GM12878 (cell line): Measurements from ENCODE around the gene SORCS2. TPM values are rescaled to one million over a fixed set of nuclear protein-coding genes. Genes with fewer than 3 reads are reported as not detected.

Experiments used
- ATAC-seq: fragments of 200-7000 bp; cut with Tn5 transposase; 3 replicates; pipeline ENCODE4 v1.9.1; 2020; ENCODE audit warnings: mild to moderate bottlenecking, moderate library complexity
- BruUV-seq: library from RNA; stranded (reverse); fragments of 400-500 nt; replicated peaks from 2 replicates; lab custom pipeline; 2021; lab: Mats Ljungman, UMichigan
- CTCF ChIA-PET: fragments of 300-600 bp; sonication (Branson Sonifier 250); formaldehyde crosslinking; extraction: SDS; loops from one replicate; lab custom pipeline; 2021; ENCODE audit warnings: inconsistent platforms; lab: Yijun Ruan, JAX
- POLR2A ChIA-PET: fragments of 350-600 bp; formaldehyde crosslinking; extraction: SDS; loops from one replicate; lab custom pipeline; 2021; ENCODE audit warnings: inconsistent platforms; lab: Charles Lee
- RAD21 ChIA-PET: fragments of 300-600 bp; sonication (Branson Sonifier 250); formaldehyde crosslinking; loops from one replicate; lab custom pipeline; 2023; ENCODE audit warnings: antibody characterized with exemption; ENCODE audit not compliant: unreplicated experiment; lab: Charles Lee
- SMC1A ChIA-PET: fragments of 300-600 bp; sonication (Branson Sonifier 250); formaldehyde crosslinking; loops from one replicate; lab custom pipeline; 2023; ENCODE audit not compliant: unreplicated experiment, uncharacterized antibody; lab: Charles Lee
- DNase-seq: peaks from one replicate; pipeline ENCODE4 v3.0.0-alpha.2; 2011; ENCODE audit warnings: low read depth, low spot score
- FAIRE-seq: peaks from 3 replicates; lab custom pipeline; 2011; peaks lifted over from hg19 to GRCh38; lab: Jason Lieb, UNC
- H2AFZ ChIP-seq: 2 replicates; pipeline ENCODE4 v1.6.0; 2011; ENCODE audit warnings: low read depth, low read length, control low read depth; ENCODE audit not compliant: control insufficient read depth
- H3K27ac ChIP-seq: 2 replicates; pipeline ENCODE4 v1.5.1; 2011; ENCODE audit warnings: control low read depth; ENCODE audit not compliant: control insufficient read depth, insufficient read depth
- H3K27me3 ChIP-seq, 2 experiments: replicated peaks in 1 of 2; 2 replicates each; pipeline versions ENCODE4 v1.6.0 to v1.6.1; 2011; ENCODE audit warnings: low read length in 1 of 2; ENCODE audit not compliant: control insufficient read depth in 2 of 2, insufficient read depth in 2 of 2
- H3K36me3 ChIP-seq, 2 experiments: 2 replicates each; pipeline ENCODE4 v1.5.1; 2011; ENCODE audit warnings: low read length in 1 of 2; ENCODE audit not compliant: control insufficient read depth in 2 of 2, insufficient read depth in 2 of 2
- H3K4me1 ChIP-seq: 2 replicates; pipeline ENCODE4 v1.6.1; 2011; ENCODE audit warnings: mild to moderate bottlenecking, low read length, moderate library complexity, mixed read lengths; ENCODE audit not compliant: control insufficient read depth, insufficient read depth
- H3K4me2 ChIP-seq: 2 replicates; pipeline ENCODE4 v1.6.0; 2011; ENCODE audit warnings: control low read depth; ENCODE audit not compliant: control insufficient read depth, insufficient read depth
- H3K4me3 ChIP-seq: fragments of 200-600 bp; sonication (generic); 2 replicates; pipeline ENCODE4 v1.5.1; 2016
- H3K79me2 ChIP-seq: 2 replicates; pipeline ENCODE4 v1.6.0; 2011; ENCODE audit warnings: low read length; ENCODE audit not compliant: control insufficient read depth, insufficient read depth
- H3K9ac ChIP-seq: 2 replicates; pipeline ENCODE4 v1.8.0; 2011; ENCODE audit warnings: low read length, control low read depth, mixed read lengths; ENCODE audit not compliant: control insufficient read depth, insufficient read depth
- H3K9me3 ChIP-seq: replicated peaks from 3 replicates; pipeline ENCODE4 v1.5.1; 2011; ENCODE audit warnings: mild to moderate bottlenecking, low read length; ENCODE audit not compliant: control insufficient read depth, insufficient read depth
- H4K20me1 ChIP-seq: 2 replicates; pipeline ENCODE4 v1.6.0; 2011; ENCODE audit not compliant: control insufficient read depth, insufficient read depth
- CHD2 ChIP-seq: IDR thresholded peaks from 2 replicates; pipeline ENCODE4 v1.6.1; 2011; ENCODE audit warnings: low read depth, low read length, improper control_type of control experiment, borderline replicate concordance
- ESRRA ChIP-seq: IDR thresholded peaks from 2 replicates; pipeline ENCODE4 v1.6.1; 2012; ENCODE audit warnings: mild to moderate bottlenecking, low read length, improper control_type of control experiment
- ETV6 ChIP-seq, 2 experiments: fragments of 450-650 bp in 1 of 2; IDR thresholded peaks in 1 of 2; conservative IDR thresholded peaks in 1 of 2; 2 replicates each; pipeline ENCODE4 v1.6.1; 2014; ENCODE audit warnings: antibody characterized with exemption in 1 of 2, borderline replicate concordance in 1 of 2, low read depth in 1 of 2, mild to moderate bottlenecking in 1 of 2, moderate library complexity in 1 of 2
- GATAD2B ChIP-seq: fragments of 450-650 bp; conservative IDR thresholded peaks from 2 replicates; pipeline ENCODE4 v1.6.1; 2017; ENCODE audit warnings: low read depth, mild to moderate bottlenecking, moderate library complexity
- HDAC6 ChIP-seq: fragments of 200-600 bp; sonication (generic); IDR thresholded peaks from one replicate; pipeline ENCODE4 v1.8.0; 2017; ENCODE audit warnings: antibody characterized with exemption; ENCODE audit not compliant: unreplicated experiment
- KAT2A ChIP-seq: conservative IDR thresholded peaks from 2 replicates; pipeline ENCODE4 v1.6.1; 2011; ENCODE audit warnings: low read depth, low read length; ENCODE audit not compliant: control insufficient read depth
- MEF2B ChIP-seq: fragments of 450-650 bp; IDR thresholded peaks from 2 replicates; pipeline ENCODE4 v1.6.1; 2018; ENCODE audit warnings: mild to moderate bottlenecking, moderate library complexity; ENCODE audit not compliant: partially characterized antibody, poor library complexity, severe bottlenecking
- NFIC ChIP-seq: IDR thresholded peaks from 2 replicates; pipeline ENCODE4 v1.6.1; 2012; ENCODE audit warnings: low read depth, mild to moderate bottlenecking, inconsistent platforms, low read length, moderate library complexity
- NFYA ChIP-seq: IDR thresholded peaks from 2 replicates; pipeline ENCODE4 v1.6.1; 2011; ENCODE audit warnings: low read depth, mild to moderate bottlenecking, low read length, improper control_type of control experiment, borderline replicate concordance
- PML ChIP-seq: IDR thresholded peaks from 2 replicates; pipeline ENCODE4 v1.6.1; 2012; ENCODE audit warnings: low read length, inconsistent platforms
- POLR2AphosphoS2 ChIP-seq: IDR thresholded peaks from 2 replicates; pipeline ENCODE4 v1.6.1; 2011; ENCODE audit warnings: low read depth, mild to moderate bottlenecking, low read length, improper control_type of control experiment, moderate library complexity
- RAD21 ChIP-seq: IDR thresholded peaks from 2 replicates; pipeline ENCODE4 v1.6.1; 2011; ENCODE audit warnings: mild to moderate bottlenecking, low read depth, low read length, moderate library complexity; ENCODE audit not compliant: insufficient read depth
- RELB ChIP-seq: fragments of 450-650 bp; IDR thresholded peaks from 2 replicates; pipeline ENCODE4 v1.6.1; 2017; ENCODE audit warnings: low read depth, mild to moderate bottlenecking, moderate library complexity
- SIN3A ChIP-seq: IDR thresholded peaks from 2 replicates; pipeline ENCODE4 v1.6.1; 2012; ENCODE audit warnings: low read depth, low read length, improper control_type of control experiment
- SKIL ChIP-seq: fragments of 450-650 bp; IDR thresholded peaks from 2 replicates; pipeline ENCODE4 v1.6.1; 2017; ENCODE audit warnings: mild to moderate bottlenecking, low read depth, inconsistent platforms; ENCODE audit not compliant: poor library complexity, severe bottlenecking
- SREBF1 ChIP-seq: IDR thresholded peaks from 2 replicates; pipeline ENCODE4 v1.6.1; 2012; ENCODE audit warnings: mild to moderate bottlenecking, low read length
- TCF12 ChIP-seq: IDR thresholded peaks from 2 replicates; pipeline ENCODE4 v1.6.1; 2011; ENCODE audit warnings: low read depth, mild to moderate bottlenecking, low read length
- TCF7 ChIP-seq: IDR thresholded peaks from 2 replicates; pipeline ENCODE4 v1.6.1; 2014; ENCODE audit warnings: antibody characterized with exemption, borderline replicate concordance
- USF2 ChIP-seq: IDR thresholded peaks from 2 replicates; pipeline ENCODE4 v1.6.1; 2011; ENCODE audit warnings: low read depth, low read length, improper control_type of control experiment, borderline replicate concordance
- WGBS: methylation state at CpG from one replicate; pipeline ENCODE4 v1.1.6; 2016; ENCODE audit warnings: low lambda C conversion rate; ENCODE audit not compliant: insufficient replicate concordance, insufficient coverage; ENCODE audit errors: missing lambda C conversion rate; 5-methylcytosine and 5-hydroxymethylcytosine counted together
- in situ Hi-C: fragments of 300-500 bp; cut with MboI; formaldehyde crosslinking; loops from 9 replicates; pipeline ENCODE4 v1.14.3; 2018; ENCODE audit warnings: mixed read lengths
- intact Hi-C: fragments of 100-400 bp; cut with micrococcal nuclease; formaldehyde crosslinking; loops from one replicate; pipeline ENCODE4 v1.14.2; 2022; ENCODE audit not compliant: unreplicated experiment
- polyA plus RNA-seq, 11 experiments: library from polyadenylated mRNA; depleted of rRNA in 4 of 11; unstranded in 6 of 11; stranded (reverse) in 5 of 11; fragments of >200 nt; fragmentation: Nextera tagmentation in 4 of 11; fragmentation: Illumina TruSeq in 1 of 11; extraction: Ambion mirVana in 4 of 11; extraction: Trizol in 1 of 11; gene quantifications; 1 replicate in 1 of 11; 2 replicates in 10 of 11; pipeline versions ENCODE4 v1.2.1 to v1.2.3, GENCODE V29; 2011 to 2016; ENCODE audit warnings: inconsistent platforms in 2 of 11, missing spikeins in 2 of 11, low read depth in 1 of 11
- total RNA-seq, 4 experiments: library from RNA; depleted of rRNA in 3 of 4; stranded (reverse); fragments of >200 nt in 3 of 4; fragmentation: Illumina TruSeq in 1 of 4; extraction: Trizol in 1 of 4; gene quantifications; 2 replicates each; pipeline versions ENCODE4 v1.2.1 to v1.2.3, GENCODE V29; 2013 to 2021

The SORCS2 gene
- total and polyA plus RNA-seq, 10 of the 15 experiments (the other 5 are each of a cell fraction or from before 2014, with no cell fraction given), result 0.01 to 0.15 (median 0.05) TPM; not detected in 5

GRCh38 chr4:7371210-7371941 lies 179.0 kb downstream of the SORCS2 start:
- Histone ChIP-seq H3K9ac (no peak overlapping the region), H2AFZ (no peak overlapping the region), H3K27me3 (no peaks in the 10 kb centered on the region; a peak in 1 of 4 replicates), H3K27ac (no peak overlapping the region), H3K36me3 (no peaks in the 10 kb centered on the region), H3K4me2 (no peak overlapping the region), H3K4me3 (no peak overlapping the region), H3K79me2 (no peaks in the 10 kb centered on the region), H3K4me1 (no peaks in the 10 kb centered on the region), H4K20me1 (no peaks in the 10 kb centered on the region), H3K9me3 (no peaks in the 10 kb centered on the region)
- in situ Hi-C loops (no loop called here), intact Hi-C loops (no loop called here)
- ChIA-PET SMC1A (no interaction called here), POLR2A (no interaction called here), CTCF (no interaction called here), RAD21 (no interaction called here)
- ATAC-seq (no peak), FAIRE-seq (no peak), DNase-seq (no peak)
- no TSS peak for BruUV-seq
- 44% methylated on average over 31 of the region's 31 CpGs for WGBS
- no peak for TF ChIP-seq CHD2
- no peak for TF ChIP-seq RELB
- no peak for TF ChIP-seq ESRRA
- no peak for TF ChIP-seq PML
- TF ChIP-seq RAD21, result no peak
- no peak for TF ChIP-seq SIN3A
- no peak for TF ChIP-seq SKIL
- no peak for TF ChIP-seq ETV6 (conservative IDR thresholded peaks at IDR 0.05 in 1 of 2, IDR thresholded peaks at IDR 0.05 in 1 of 2; ENCODE audit: borderline replicate concordance in 1 of 2, low read depth in 1 of 2)
- no peak for TF ChIP-seq SREBF1
- no peak for TF ChIP-seq HDAC6
- TF ChIP-seq NFIC, result no peak
- no peak for TF ChIP-seq USF2
- TF ChIP-seq NFYA, result no peak
- TF ChIP-seq POLR2AphosphoS2, result no peak
- no peak for TF ChIP-seq MEF2B
- TF ChIP-seq TCF7, result no peak
- no peak for TF ChIP-seq TCF12
- no peak for TF ChIP-seq GATAD2B
- no peak for TF ChIP-seq KAT2A
